Endothelial cell of umbilical vein (primary cell): ENCODE measurements around the gene GPRASP1. TPM values are rescaled to one million over a fixed set of nuclear protein-coding genes. Genes with fewer than 3 reads are reported as not detected.

Experiments used
- BruUV-seq: library from RNA; stranded (reverse); fragments of 400-500 nt; replicated peaks from 2 replicates; lab custom pipeline; 2021; lab: Mats Ljungman, UMichigan
- CTCF ChIA-PET: fragments of 300-600, 350-600 bp; sonication (Branson Sonifier 250); formaldehyde crosslinking; loops from one replicate; lab custom pipeline; 2021; ENCODE audit warnings: antibody characterized with exemption, inconsistent platforms; lab: Charles Lee
- POLR2A ChIA-PET: fragments of 300-600, 350-600 bp; sonication (Branson Sonifier 250); formaldehyde crosslinking; loops from one replicate; lab custom pipeline; 2021; ENCODE audit warnings: antibody characterized with exemption, inconsistent platforms; lab: Charles Lee
- DNase-seq: peaks from one replicate; pipeline ENCODE4 v3.0.0-alpha.2; 2011; ENCODE audit warnings: low read depth, low spot score
- FAIRE-seq: peaks from 2 replicates; lab custom pipeline; 2011; peaks lifted over from hg19 to GRCh38; lab: Jason Lieb, UNC
- H2AFZ ChIP-seq: 2 replicates; pipeline ENCODE4 v1.6.0; 2012; ENCODE audit warnings: low read depth, low read length, control low read depth, inconsistent platforms
- H3K27ac ChIP-seq: 2 replicates; pipeline ENCODE4 v1.5.1; 2011; ENCODE audit warnings: low read depth, mild to moderate bottlenecking, control low read depth, low read length, moderate library complexity; ENCODE audit not compliant: insufficient read depth
- H3K27me3 ChIP-seq, 2 experiments: 2 replicates each; pipeline versions ENCODE4 v1.6.0 to v1.6.1; 2011; ENCODE audit warnings: low read length in 2 of 2, mixed read lengths in 1 of 2; ENCODE audit not compliant: control insufficient read depth in 2 of 2, insufficient read depth in 2 of 2
- H3K36me3 ChIP-seq, 2 experiments: 2 replicates in 1 of 2; 3 replicates in 1 of 2; pipeline ENCODE4 v1.5.1; 2011; ENCODE audit warnings: low read length in 2 of 2, mild to moderate bottlenecking in 1 of 2, moderate library complexity in 1 of 2; ENCODE audit not compliant: control insufficient read depth in 2 of 2, insufficient read depth in 2 of 2; ENCODE audit errors: extremely low read depth in 1 of 2
- H3K4me1 ChIP-seq: 3 replicates; pipeline ENCODE4 v1.5.1; 2011; ENCODE audit warnings: mild to moderate bottlenecking, low read length; ENCODE audit not compliant: control insufficient read depth, insufficient read depth; ENCODE audit errors: extremely low read depth
- H3K4me2 ChIP-seq: 2 replicates; pipeline ENCODE4 v1.6.1; 2011; ENCODE audit warnings: low read length, control low read depth, mixed read lengths; ENCODE audit not compliant: insufficient read depth
- H3K4me3 ChIP-seq, 3 experiments: fragments of 200-600 bp in 1 of 3; sonication (generic), shearing (Covaris generic) in 1 of 3; replicated peaks in 1 of 3; 2 replicates each; pipeline ENCODE4 v1.5.1; 2011 to 2016; ENCODE audit warnings: control low read depth in 3 of 3, low read length in 3 of 3, mild to moderate bottlenecking in 2 of 3, inconsistent platforms in 1 of 3, low read depth in 1 of 3, moderate library complexity in 1 of 3; ENCODE audit not compliant: insufficient read depth in 1 of 3
- H3K79me2 ChIP-seq: 2 replicates; pipeline ENCODE4 v1.6.0; 2012; ENCODE audit warnings: low read length, inconsistent platforms; ENCODE audit not compliant: control insufficient read depth, insufficient read depth
- H3K9ac ChIP-seq: replicated peaks from 2 replicates; pipeline ENCODE3; 2011; ENCODE audit warnings: low read length, control low read depth; ENCODE audit not compliant: insufficient read depth; ENCODE audit errors: extremely low read depth
- H3K9me1 ChIP-seq: replicated peaks from 3 replicates; pipeline ENCODE4 v1.6.0; 2011; ENCODE audit warnings: mild to moderate bottlenecking, low read length; ENCODE audit not compliant: control insufficient read depth, insufficient read depth; ENCODE audit errors: extremely low read depth
- H3K9me3 ChIP-seq: replicated peaks from 2 replicates; pipeline ENCODE4 v1.5.1; 2012; ENCODE audit warnings: low read length, inconsistent platforms; ENCODE audit not compliant: control insufficient read depth, insufficient read depth
- H4K20me1 ChIP-seq: replicated peaks from 2 replicates; pipeline ENCODE3; 2011; ENCODE audit warnings: mild to moderate bottlenecking, low read length; ENCODE audit not compliant: control insufficient read depth, insufficient read depth; ENCODE audit errors: extremely low read depth
- CTCF ChIP-seq, 2 donors: IDR thresholded peaks; 1 replicate in 1 of 2; 2 replicates in 1 of 2; pipeline ENCODE4 v1.5.1; 2011; ENCODE audit warnings: low read length in 2 of 2, mild to moderate bottlenecking in 2 of 2, moderate library complexity in 2 of 2, control low read depth in 1 of 2, inconsistent platforms in 1 of 2, low read depth in 1 of 2; ENCODE audit not compliant: insufficient read depth in 1 of 2; ENCODE audit errors: extremely low read depth in 1 of 2
- EZH2 ChIP-seq: IDR thresholded peaks from 2 replicates; pipeline ENCODE4 v1.6.1; 2012; ENCODE audit warnings: borderline replicate concordance, low read depth, mild to moderate bottlenecking, moderate library complexity, low read length, inconsistent platforms; ENCODE audit not compliant: severe bottlenecking
- FOS ChIP-seq: IDR thresholded peaks from 2 replicates; pipeline ENCODE4 v1.6.1; 2011; ENCODE audit warnings: mild to moderate bottlenecking, low read length, moderate library complexity, borderline replicate concordance; ENCODE audit not compliant: insufficient read depth
- GATA2 ChIP-seq: IDR thresholded peaks from 2 replicates; pipeline ENCODE4 v1.7.0; 2011; ENCODE audit warnings: low read depth, mild to moderate bottlenecking, moderate library complexity, mixed read lengths, low read length; ENCODE audit not compliant: insufficient read length, insufficient read depth
- JUN ChIP-seq: IDR thresholded peaks from 2 replicates; pipeline ENCODE4 v1.6.1; 2011; ENCODE audit warnings: borderline replicate concordance, low read depth; ENCODE audit not compliant: insufficient read length, insufficient read depth
- MAX ChIP-seq: IDR thresholded peaks from 2 replicates; pipeline ENCODE4 v1.6.1; 2011; ENCODE audit not compliant: insufficient read depth, insufficient read length
- MYC ChIP-seq: IDR thresholded peaks from one replicate; pipeline ENCODE4 v1.6.1; 2011; ENCODE audit warnings: mild to moderate bottlenecking, low read depth, low read length
- POLR2A ChIP-seq: IDR thresholded peaks from 2 replicates; pipeline ENCODE4 v1.6.1; 2012; ENCODE audit warnings: low read depth, mild to moderate bottlenecking, control low read depth, low read length
- POLR2AphosphoS5 ChIP-seq: IDR thresholded peaks from 2 replicates; pipeline ENCODE4 v1.6.1; 2012; ENCODE audit warnings: low read depth, mild to moderate bottlenecking, control low read depth, low read length, moderate library complexity; ENCODE audit not compliant: insufficient read depth
- dilution Hi-C: fragments of 300-500 bp; cut with MboI; formaldehyde crosslinking; loops from one replicate; pipeline ENCODE4 v1.15.0; 2019; ENCODE audit warnings: low sequenced_read_pairs; ENCODE audit not compliant: extremely low pct_ligation_motif_present
- intact Hi-C: fragments of 100-400 bp; cut with micrococcal nuclease; formaldehyde crosslinking; loops from one replicate; pipeline ENCODE4 v1.10.0; 2022
- polyA plus RNA-seq, 4 experiments: library from polyadenylated mRNA; depleted of rRNA in 3 of 4; stranded (reverse) in 3 of 4; unstranded in 1 of 4; fragments of >200 nt; gene quantifications; 2 replicates each; pipeline versions ENCODE4 v1.2.1 to v1.2.3, GENCODE V29; 2011 to 2012; ENCODE audit warnings: missing spikeins in 1 of 4
- total RNA-seq: library from RNA; stranded (reverse); gene quantifications from 2 replicates; pipeline ENCODE4 v1.2.3, GENCODE V29; 2021

GPRASP1 gene
- total and polyA plus RNA-seq, 2 donors (not counting 3 experiments of a cell fraction or from before 2014, with no cell fraction given) = 0.32 to 2.1 TPM

- POLR2A ChIA-PET = no interaction called here
Measured at GRCh38 chrX:102696306-102696705, 45.0 kb downstream of the GPRASP1 start.

GRCh38 chrX:102697494-102697893, 46.2 kb downstream of the GPRASP1 start:
- Histone ChIP-seq H3K27me3 (no peaks in the 10 kb centered on the region), H3K4me2 (no peak overlapping the region), H3K9me3 (no peaks in the 10 kb centered on the region), H3K4me1 (no peaks in the 10 kb centered on the region), H3K27ac (no peak overlapping the region), H3K9ac (no peak overlapping the region), H3K36me3 (no peaks in the 10 kb centered on the region), H3K4me3 (no peak overlapping the region), H4K20me1 (no peaks in the 10 kb centered on the region), H3K9me1 (no peaks in the 10 kb centered on the region), H3K79me2 (no peaks in the 10 kb centered on the region), H2AFZ (no peak overlapping the region)
- intact Hi-C loops (no loop called here), dilution Hi-C loops (no loop called here)
- POLR2A ChIA-PET = no interaction called here
- no peak for FAIRE-seq
- peak; percentile 35 for DNase-seq
- no peak for TF ChIP-seq CTCF (IDR thresholded peaks at IDR 0.05; ENCODE audit: extremely low read depth in 1 of 2, insufficient read depth in 1 of 2, low read depth in 1 of 2, low read length in 2 of 2)
- no peak for TF ChIP-seq GATA2
- TF ChIP-seq MAX = no peak
- no peak for TF ChIP-seq EZH2
- TF ChIP-seq POLR2AphosphoS5 = no peak
- no peak for TF ChIP-seq FOS
- no peak for TF ChIP-seq POLR2A
- TF ChIP-seq MYC = no peak
- no peak for TF ChIP-seq JUN
- no TSS peak for BruUV-seq
- CTCF ChIA-PET = no interaction called here

More at GRCh38 chrX:102696306-102696705, 45.0 kb downstream of the GPRASP1 start:
- no peaks in the 10 kb centered on the region for H3K9me1 ChIP-seq
- TF ChIP-seq JUN = no peak
- TF ChIP-seq GATA2 = no peak
- TF ChIP-seq MYC = no peak
- H3K79me2 ChIP-seq = no peaks in the 10 kb centered on the region
- no peaks in the 10 kb centered on the region for H3K36me3 ChIP-seq
- FAIRE-seq = no peak
- intact Hi-C loops = no loop called here
- no TSS peak for BruUV-seq
- CTCF ChIA-PET = no interaction called here
- no peak overlapping the region for H3K27ac ChIP-seq
- H4K20me1 ChIP-seq = no peaks in the 10 kb centered on the region
- H3K4me3 ChIP-seq = no peak overlapping the region
- no peaks in the 10 kb centered on the region for H3K27me3 ChIP-seq
- DNase-seq = no peak
- H3K9ac ChIP-seq = no peak overlapping the region
- no peaks in the 10 kb centered on the region for H3K9me3 ChIP-seq
- H3K4me1 ChIP-seq = no peaks in the 10 kb centered on the region
- dilution Hi-C loops = no loop called here
- no peak overlapping the region for H3K4me2 ChIP-seq
- H2AFZ ChIP-seq = no peak overlapping the region
